Endodermal cell (in vitro differentiated cells): Measurements from ENCODE around the gene DLGAP5. TPM values are rescaled to one million over a fixed set of nuclear protein-coding genes. Genes with fewer than 3 reads are reported as not detected.

Source experiments
- DNase-seq: peaks from one replicate; pipeline ENCODE4 v3.0.0-alpha.2; 2017
- H3K27ac ChIP-seq: 2 replicates; pipeline ENCODE4 v1.5.1; 2013; ENCODE audit warnings: mild to moderate bottlenecking, low read depth, low read length, moderate library complexity
- H3K27me3 ChIP-seq: 2 replicates; pipeline ENCODE4 v1.6.1; 2013; ENCODE audit warnings: mild to moderate bottlenecking, low read length, moderate library complexity; ENCODE audit not compliant: insufficient read depth, control insufficient read depth, poor library complexity, severe bottlenecking
- H3K36me3 ChIP-seq: 2 replicates; pipeline ENCODE4 v1.7.0; 2013; ENCODE audit warnings: mild to moderate bottlenecking, low read length, moderate library complexity; ENCODE audit not compliant: control insufficient read depth, insufficient read depth
- H3K4me1 ChIP-seq: one replicate; pipeline ENCODE4 v1.7.0; 2013; ENCODE audit warnings: low read length; ENCODE audit not compliant: control insufficient read depth, insufficient read depth
- H3K4me3 ChIP-seq: 2 replicates; pipeline ENCODE4 v1.5.1; 2013; ENCODE audit warnings: mild to moderate bottlenecking, low read length, moderate library complexity
- H3K9ac ChIP-seq: 2 replicates; pipeline ENCODE4 v1.6.1; 2013; ENCODE audit warnings: mild to moderate bottlenecking, low read length, moderate library complexity; ENCODE audit not compliant: poor library complexity, severe bottlenecking; ENCODE audit errors: extremely low read depth
- H3K9me3 ChIP-seq: 2 replicates; pipeline ENCODE4 v1.6.1; 2013; ENCODE audit warnings: mild to moderate bottlenecking, low read length, moderate library complexity; ENCODE audit not compliant: control insufficient read depth
- H3K27ac Mint-ChIP-seq: 2 replicates; pipeline ENCODE4 v1.8.0; 2020; ENCODE audit warnings: mixed read lengths
- H3K27me3 Mint-ChIP-seq: 2 replicates; pipeline ENCODE4 v1.8.0; 2021; ENCODE audit warnings: mild to moderate bottlenecking, mixed read lengths; ENCODE audit not compliant: insufficient read depth
- H3K36me3 Mint-ChIP-seq: 2 replicates; pipeline ENCODE4 v1.8.0; 2020; ENCODE audit warnings: low read depth, mixed read lengths
- H3K4me1 Mint-ChIP-seq: 2 replicates; pipeline ENCODE4 v1.8.0; 2020; ENCODE audit warnings: mixed read lengths
- H3K4me3 Mint-ChIP-seq: 2 replicates; pipeline ENCODE4 v1.8.0; 2020; ENCODE audit warnings: mild to moderate bottlenecking, moderate library complexity, mixed read lengths
- H3K9me3 Mint-ChIP-seq: 2 replicates; pipeline ENCODE4 v1.8.0; 2020; ENCODE audit warnings: mild to moderate bottlenecking, mixed read lengths
- CTCF ChIP-seq: fragments of 200-600 bp; sonication (generic); conservative IDR thresholded peaks from 2 replicates; pipeline ENCODE4 v1.5.0; 2021; ENCODE audit warnings: antibody characterized with exemption, mild to moderate bottlenecking
- WGBS, 2 experiments: methylation state at CpG; one replicate each; pipeline versions ENCODE4 v1.1.5 to v1.1.7; 2013; ENCODE audit warnings: missing lambda C conversion rate in 2 of 2, mixed read lengths in 1 of 2; ENCODE audit not compliant: insufficient coverage in 1 of 2, insufficient read length in 1 of 2; 5-methylcytosine and 5-hydroxymethylcytosine counted together
- total RNA-seq, 2 donors: library from RNA; stranded (reverse); fragmentation: NEBNext Ultra II Directional in 1 of 2; extraction: Animal tissue kit (Norgen Biotek cat#: 25700) in 1 of 2; gene quantifications; 2 replicates in 1 of 2; 3 replicates in 1 of 2; pipeline ENCODE4 v1.2.1, GENCODE V29; 2021

The DLGAP5 gene
- total RNA-seq, 2 donors from 2014 or later: 71.1 to 112 TPM

- Mint-ChIP-seq H3K9me3 (peaks cover 11% of the 10 kb centered on the region), H3K27me3 (no peaks in the 10 kb centered on the region), H3K36me3 (no peaks in the 10 kb centered on the region), H3K4me3 (no peak overlapping the region), H3K27ac (no peak overlapping the region), H3K4me1 (peaks cover 22% of the 10 kb centered on the region)
- no peaks in the 10 kb centered on the region for H3K27me3 ChIP-seq
- no peak for TF ChIP-seq CTCF
- DNase-seq: peak; percentile 81
- no peaks in the 10 kb centered on the region for H3K36me3 ChIP-seq
- no peak overlapping the region for H3K27ac ChIP-seq
- H3K9me3 ChIP-seq: peaks cover 10% of the 10 kb centered on the region
- H3K4me3 ChIP-seq: no peak overlapping the region
- H3K4me1 ChIP-seq: peaks cover 10% of the 10 kb centered on the region
- 11 to 27% methylated on average over 5 to 6 of the region's 7 CpGs for WGBS, 2 experiments
- H3K9ac ChIP-seq: no peak overlapping the region
These were observed 89.2 kb downstream of the DLGAP5 start for GRCh38 chr14:55102141-55102621.

- H3K27me3 ChIP-seq: no peaks in the 10 kb centered on the region
- peaks cover 10% of the 10 kb centered on the region for H3K9me3 ChIP-seq
- H3K27me3 Mint-ChIP-seq: no peaks in the 10 kb centered on the region
- no peak overlapping the region for H3K4me3 Mint-ChIP-seq
- H3K36me3 ChIP-seq: no peaks in the 10 kb centered on the region
- H3K4me3 ChIP-seq: no peak overlapping the region
- H3K27ac ChIP-seq: no peak overlapping the region
- no peak overlapping the region for H3K9ac ChIP-seq
- H3K9me3 Mint-ChIP-seq: peaks cover 11% of the 10 kb centered on the region
- DNase-seq: no peak
- peak; percentile 17 for TF ChIP-seq CTCF
- peaks cover 10% of the 10 kb centered on the region for H3K4me1 ChIP-seq
- H3K27ac Mint-ChIP-seq: no peak overlapping the region
- H3K36me3 Mint-ChIP-seq: no peaks in the 10 kb centered on the region
- H3K4me1 Mint-ChIP-seq: peaks cover 25% of the 10 kb centered on the region
- 79 to 91% methylated on average over 3 to 5 of the region's 5 CpGs for WGBS, 2 experiments
These were observed 89.7 kb downstream of the DLGAP5 start for GRCh38 chr14:55101698-55102097.

GRCh38 chr14:55099756-55100155 lies 91.6 kb downstream of the DLGAP5 start:
- TF ChIP-seq CTCF: no peak

More at GRCh38 chr14:55099756-55100155, 91.6 kb downstream of the DLGAP5 start:
- Histone ChIP-seq H3K36me3 (no peaks in the 10 kb centered on the region), H3K9ac (no peak overlapping the region), H3K27me3 (no peaks in the 10 kb centered on the region), H3K9me3 (peaks cover 10% of the 10 kb centered on the region), H3K4me1 (peaks cover 10% of the 10 kb centered on the region), H3K4me3 (no peak overlapping the region), H3K27ac (no peak overlapping the region)
- Mint-ChIP-seq H3K27ac (no peak overlapping the region), H3K9me3 (peaks cover 8% of the 10 kb centered on the region), H3K36me3 (no peaks in the 10 kb centered on the region), H3K4me1 (peaks cover 25% of the 10 kb centered on the region), H3K4me3 (no peak overlapping the region), H3K27me3 (no peaks in the 10 kb centered on the region)
- no peak for DNase-seq
- 83 to 91% methylated on average over 1 of the region's 2 CpGs for WGBS, 2 experiments
